ENCODE measurements around the gene PDE7B. TPM values are rescaled to one million over a fixed set of nuclear protein-coding genes. Genes with fewer than 3 reads are reported as not detected.
"Not testable (repeated sequence)": the region's sequence is repeated elsewhere in the genome, so short reads cannot be mapped to it uniquely, and the experiment has no call there.

The PDE7B gene
- total RNA-seq, 1 donor from 2014 or later, result 3.9 TPM

DNA sequence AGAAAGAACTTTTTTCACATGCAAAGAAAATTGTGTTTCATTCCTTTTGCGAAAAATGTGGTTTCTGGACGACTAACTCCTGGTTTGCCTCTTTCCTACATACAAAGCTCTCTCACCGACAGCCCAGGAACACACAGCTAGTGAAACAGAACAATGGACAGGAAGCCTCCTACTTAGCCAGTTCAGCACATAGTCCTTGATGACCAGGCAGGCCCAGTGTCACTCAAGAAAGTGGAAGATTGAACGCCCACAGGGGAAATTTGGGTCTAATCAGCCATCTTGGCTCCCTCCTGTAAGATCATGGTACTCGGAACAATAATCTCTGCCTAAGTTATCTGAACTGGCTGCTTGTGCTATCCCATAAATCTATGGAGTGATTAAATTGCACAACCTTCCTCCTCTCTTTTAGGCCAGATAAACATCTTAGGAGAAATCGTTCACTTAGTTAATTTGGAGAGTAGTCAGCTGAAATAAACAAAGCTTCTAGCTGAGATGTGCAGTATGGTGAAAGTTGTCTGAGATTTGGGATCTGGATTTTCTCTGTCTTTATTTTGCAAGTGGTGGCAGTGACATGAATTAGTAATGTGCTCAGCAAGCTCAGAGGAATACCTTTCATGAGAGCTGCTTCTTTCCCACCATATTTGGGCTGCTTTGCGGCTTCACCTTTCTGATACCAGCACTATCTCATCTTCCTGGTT is 251.6 kb downstream of the PDE7B start:
- no peaks in the 10 kb centered on the region for H3K4me1 Mint-ChIP-seq (ENCODE audit: unreplicated experiment)
- no peak overlapping the region for H3K27ac Mint-ChIP-seq (ENCODE audit: unreplicated experiment)
- TF ChIP-seq, protein P1, sequence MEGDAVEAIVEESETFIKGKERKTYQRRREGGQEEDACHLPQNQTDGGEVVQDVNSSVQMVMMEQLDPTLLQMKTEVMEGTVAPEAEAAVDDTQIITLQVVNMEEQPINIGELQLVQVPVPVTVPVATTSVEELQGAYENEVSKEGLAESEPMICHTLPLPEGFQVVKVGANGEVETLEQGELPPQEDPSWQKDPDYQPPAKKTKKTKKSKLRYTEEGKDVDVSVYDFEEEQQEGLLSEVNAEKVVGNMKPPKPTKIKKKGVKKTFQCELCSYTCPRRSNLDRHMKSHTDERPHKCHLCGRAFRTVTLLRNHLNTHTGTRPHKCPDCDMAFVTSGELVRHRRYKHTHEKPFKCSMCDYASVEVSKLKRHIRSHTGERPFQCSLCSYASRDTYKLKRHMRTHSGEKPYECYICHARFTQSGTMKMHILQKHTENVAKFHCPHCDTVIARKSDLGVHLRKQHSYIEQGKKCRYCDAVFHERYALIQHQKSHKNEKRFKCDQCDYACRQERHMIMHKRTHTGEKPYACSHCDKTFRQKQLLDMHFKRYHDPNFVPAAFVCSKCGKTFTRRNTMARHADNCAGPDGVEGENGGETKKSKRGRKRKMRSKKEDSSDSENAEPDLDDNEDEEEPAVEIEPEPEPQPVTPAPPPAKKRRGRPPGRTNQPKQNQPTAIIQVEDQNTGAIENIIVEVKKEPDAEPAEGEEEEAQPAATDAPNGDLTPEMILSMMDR (IDR thresholded peaks at IDR 0.05), result no peak
- H3K4me3 Mint-ChIP-seq (ENCODE audit: unreplicated experiment), result no peak overlapping the region
- no peaks in the 10 kb centered on the region for H3K27me3 Mint-ChIP-seq (ENCODE audit: unreplicated experiment)
- no peak for DNase-seq (ENCODE audit: extremely low spot score, unreplicated experiment)
- no peaks in the 10 kb centered on the region for H3K9me3 Mint-ChIP-seq (ENCODE audit: unreplicated experiment)
- no peaks in the 10 kb centered on the region for H3K36me3 Mint-ChIP-seq (ENCODE audit: unreplicated experiment)

- Mint-ChIP-seq H3K36me3 (ENCODE audit: unreplicated experiment) (no peaks in the 10 kb centered on the region), H3K4me1 (ENCODE audit: unreplicated experiment) (no peaks in the 10 kb centered on the region), H3K4me3 (ENCODE audit: unreplicated experiment) (no peak overlapping the region), H3K27ac (ENCODE audit: unreplicated experiment) (no peak overlapping the region), H3K27me3 (ENCODE audit: unreplicated experiment) (no peaks in the 10 kb centered on the region), H3K9me3 (ENCODE audit: unreplicated experiment) (no peaks in the 10 kb centered on the region)
- TF ChIP-seq, protein P1 (IDR thresholded peaks at IDR 0.05), result no peak
- no peak for DNase-seq (ENCODE audit: extremely low spot score, unreplicated experiment)
Observed at GRCh38 chr6:136103763-136104311, 252.3 kb downstream of the PDE7B start.

DNA sequence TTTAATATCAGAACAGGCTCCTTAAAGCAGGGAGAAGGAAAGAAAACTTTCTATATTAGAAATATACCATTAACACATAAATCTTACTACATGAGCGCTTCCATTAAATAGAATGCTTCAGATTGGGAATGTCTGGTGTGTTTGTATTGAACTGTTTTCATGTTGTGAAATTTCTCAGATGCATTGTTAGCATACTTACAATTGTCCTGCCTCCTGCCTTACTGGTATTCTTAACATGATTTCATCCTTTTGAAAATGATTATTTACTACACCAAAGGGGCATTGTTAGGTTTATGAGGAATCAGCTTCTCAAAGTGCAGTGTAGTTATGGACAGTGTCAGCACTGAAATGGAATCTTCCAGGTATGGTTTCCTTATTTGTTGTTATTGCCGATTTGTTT is 253.1 kb downstream of the PDE7B start:
- Mint-ChIP-seq H3K27me3 (ENCODE audit: unreplicated experiment) (no peaks in the 10 kb centered on the region), H3K4me3 (ENCODE audit: unreplicated experiment) (no peak overlapping the region), H3K27ac (ENCODE audit: unreplicated experiment) (no peak overlapping the region), H3K4me1 (ENCODE audit: unreplicated experiment) (no peaks in the 10 kb centered on the region), H3K36me3 (ENCODE audit: unreplicated experiment) (peaks cover 2% of the 10 kb centered on the region), H3K9me3 (ENCODE audit: unreplicated experiment) (no peaks in the 10 kb centered on the region)
- TF ChIP-seq, protein P1 (IDR thresholded peaks at IDR 0.05), result no peak
- no peak for DNase-seq (ENCODE audit: extremely low spot score, unreplicated experiment)

DNA sequence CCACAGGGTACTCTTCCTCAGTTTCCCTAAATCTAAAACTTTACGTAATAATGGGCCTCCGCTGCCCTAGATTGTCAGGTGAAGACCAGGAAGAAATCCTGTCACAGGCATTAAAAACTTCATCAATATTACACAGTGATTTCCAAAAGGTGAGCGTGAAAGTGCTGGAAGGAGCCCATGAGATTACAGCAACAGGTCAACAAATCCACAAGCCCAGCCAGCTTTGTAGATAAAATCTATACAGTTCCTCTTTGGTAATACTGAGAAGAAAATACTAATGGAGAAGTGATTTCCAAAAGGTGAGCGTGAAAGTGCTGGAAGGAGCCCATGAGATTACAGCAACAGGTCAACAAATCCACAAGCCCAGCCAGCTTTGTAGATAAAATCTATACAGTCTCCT is 254.3 kb downstream of the PDE7B start:
- H3K27ac Mint-ChIP-seq (ENCODE audit: unreplicated experiment); H3K4me3 Mint-ChIP-seq (ENCODE audit: unreplicated experiment); H3K36me3 Mint-ChIP-seq (ENCODE audit: unreplicated experiment); DNase-seq (ENCODE audit: extremely low spot score, unreplicated experiment); H3K4me1 Mint-ChIP-seq (ENCODE audit: unreplicated experiment); H3K9me3 Mint-ChIP-seq (ENCODE audit: unreplicated experiment); H3K27me3 Mint-ChIP-seq (ENCODE audit: unreplicated experiment): not testable (repeated sequence)

DNA sequence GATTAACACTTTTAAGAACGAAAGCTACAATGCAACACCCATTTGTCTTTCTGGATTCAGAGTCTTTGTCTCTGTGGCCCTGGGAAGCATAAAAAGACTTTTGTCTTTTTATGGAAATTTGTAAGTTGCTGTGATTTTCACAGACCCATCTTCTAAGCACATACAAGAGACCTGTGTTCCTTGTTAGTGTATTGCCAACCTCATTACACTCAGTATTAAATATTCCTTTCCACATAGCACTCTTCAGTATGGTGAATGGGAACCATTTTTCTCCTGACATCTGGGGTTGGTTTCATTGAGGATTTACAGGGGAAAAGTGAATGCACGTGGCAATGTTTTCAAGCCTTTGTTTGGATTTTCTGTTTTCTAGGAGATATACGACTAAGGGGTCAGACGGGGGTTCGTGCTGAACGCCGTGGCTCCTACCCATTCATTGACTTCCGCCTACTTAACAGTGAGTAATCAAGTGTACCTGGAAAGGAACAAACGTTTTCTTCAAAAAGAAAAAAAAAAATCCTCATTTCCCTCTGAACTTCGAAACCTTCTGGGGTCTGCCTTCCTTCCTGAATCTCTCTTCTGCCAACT is 257.0 kb downstream of the PDE7B start:
- H3K27ac Mint-ChIP-seq (ENCODE audit: unreplicated experiment), result no peak overlapping the region
- H3K36me3 Mint-ChIP-seq (ENCODE audit: unreplicated experiment), result peaks cover 3% of the 10 kb centered on the region
- H3K9me3 Mint-ChIP-seq (ENCODE audit: unreplicated experiment), result no peaks in the 10 kb centered on the region
- no peak for DNase-seq (ENCODE audit: extremely low spot score, unreplicated experiment)
- H3K4me3 Mint-ChIP-seq (ENCODE audit: unreplicated experiment), result no peak overlapping the region
- peaks cover 2% of the 10 kb centered on the region for H3K4me1 Mint-ChIP-seq (ENCODE audit: unreplicated experiment)
- H3K27me3 Mint-ChIP-seq (ENCODE audit: unreplicated experiment), result no peaks in the 10 kb centered on the region
- TF ChIP-seq, protein P1 (IDR thresholded peaks at IDR 0.05), result no peak

Measured in osteocyte (in vitro differentiated cells).